Activated CD4-positive, alpha-beta T cell treated with anti-CD3 and anti-CD28 coated beads, Interleukin-2, amount 50 U/mL, for 1 hour (primary cell): ENCODE measurements around the gene KCNA1.

Experiments used
- DNase-seq: peaks from one replicate; pipeline ENCODE4 v3.0.0-alpha.2; 2020

Gene KCNA1

DNA sequence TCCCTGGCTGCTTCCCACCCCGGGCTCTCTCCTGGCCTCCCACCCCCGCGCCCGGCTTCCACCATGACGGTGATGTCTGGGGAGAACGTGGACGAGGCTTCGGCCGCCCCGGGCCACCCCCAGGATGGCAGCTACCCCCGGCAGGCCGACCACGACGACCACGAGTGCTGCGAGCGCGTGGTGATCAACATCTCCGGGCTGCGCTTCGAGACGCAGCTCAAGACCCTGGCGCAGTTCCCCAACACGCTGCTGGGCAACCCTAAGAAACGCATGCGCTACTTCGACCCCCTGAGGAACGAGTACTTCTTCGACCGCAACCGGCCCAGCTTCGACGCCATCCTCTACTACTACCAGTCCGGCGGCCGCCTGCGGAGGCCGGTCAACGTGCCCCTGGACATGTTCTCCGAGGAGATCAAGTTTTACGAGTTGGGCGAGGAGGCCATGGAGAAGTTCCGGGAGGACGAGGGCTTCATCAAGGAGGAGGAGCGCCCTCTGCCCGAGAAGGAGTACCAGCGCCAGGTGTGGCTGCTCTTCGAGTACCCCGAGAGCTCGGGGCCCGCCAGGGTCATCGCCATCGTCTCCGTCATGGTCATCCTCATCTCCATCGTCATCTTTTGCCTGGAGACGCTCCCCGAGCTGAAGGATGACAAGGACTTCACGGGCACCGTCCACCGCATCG, 1.8 kb downstream of the KCNA1 start:
- DNase-seq: no peak

- no peak for DNase-seq
Observed at GRCh38 chr12:4914720-4915119, 5.0 kb downstream of the KCNA1 start.

DNA sequence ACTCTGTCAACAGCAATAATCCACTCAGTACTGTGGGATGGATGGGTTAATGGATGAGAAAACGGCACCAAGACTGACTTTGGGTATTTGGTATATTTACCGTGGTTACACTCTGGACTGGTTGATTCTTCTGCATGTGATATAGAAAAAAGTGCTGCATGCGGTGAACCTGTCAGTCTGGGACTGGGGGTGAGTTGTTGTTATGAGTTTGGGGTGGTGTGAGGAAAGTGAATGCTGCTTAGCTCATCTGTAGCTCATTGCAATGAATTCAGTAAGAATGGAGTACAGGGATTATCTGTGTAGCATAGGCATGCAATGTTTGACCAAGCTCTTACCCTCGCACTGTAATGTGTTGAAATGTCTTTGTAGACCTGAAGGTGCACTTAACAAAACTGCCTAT, 6.0 kb downstream of the KCNA1 start:
- DNase-seq: no peak

GRCh38 chr12:4918950-4919660, 9.4 kb downstream of the KCNA1 start:
- no peak for DNase-seq

DNA sequence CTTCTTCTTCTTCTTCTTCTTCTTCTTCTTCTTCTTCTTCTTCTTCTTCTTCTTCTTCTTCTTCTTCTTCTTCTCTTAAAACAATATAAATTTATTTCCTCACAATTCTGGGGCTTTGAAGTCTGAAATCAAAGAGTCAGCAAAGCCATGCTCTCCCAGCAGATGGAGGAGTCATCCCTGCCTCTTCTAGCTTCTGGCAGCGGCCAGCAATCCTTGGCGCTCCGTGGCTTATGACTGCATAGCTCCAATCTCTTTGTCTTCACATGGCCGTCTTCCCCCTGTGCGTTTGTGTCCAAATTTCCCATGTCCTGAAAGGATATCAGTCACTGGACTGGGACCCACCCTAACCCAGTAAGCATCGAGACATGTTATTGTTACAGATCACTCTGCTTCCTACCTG, 22.9 kb downstream of the KCNA1 start:
- no peak for DNase-seq

GRCh38 chr12:4933411-4933810, 23.7 kb downstream of the KCNA1 start:
- no peak for DNase-seq

- DNase-seq: no peak
Observed at GRCh38 chr12:4934407-4935035, 24.8 kb downstream of the KCNA1 start.

DNA sequence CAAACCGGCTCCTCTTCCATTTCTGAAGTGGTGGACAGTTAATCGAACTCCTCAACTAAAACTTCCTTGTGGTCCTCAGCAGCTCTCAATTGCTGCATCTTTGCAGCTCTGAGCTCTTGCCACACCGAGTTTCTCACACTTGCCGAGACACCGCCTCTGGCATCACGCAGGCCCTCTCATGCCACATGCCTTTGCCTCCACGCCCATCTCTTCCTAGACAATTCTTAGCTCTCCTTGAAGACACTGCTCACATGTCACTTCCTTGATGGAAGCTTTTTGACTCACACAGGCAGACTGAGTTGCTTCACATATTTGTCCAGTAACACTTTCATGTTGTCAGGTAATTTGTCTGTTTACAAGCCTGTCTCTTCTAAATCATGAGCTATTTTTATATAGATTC, 29.2 kb downstream of the KCNA1 start:
- no peak for DNase-seq

GRCh38 chr12:4939418-4940023, 29.8 kb downstream of the KCNA1 start:
- DNase-seq: no peak

- DNase-seq: no peak
Observed at GRCh38 chr12:4943067-4943937, 33.6 kb downstream of the KCNA1 start.

- no peak for DNase-seq
Observed at GRCh38 chr12:4943938-4944284, 34.2 kb downstream of the KCNA1 start.

- no peak for DNase-seq
Observed at GRCh38 chr12:4947253-4947652, 37.5 kb downstream of the KCNA1 start.

- no peak for DNase-seq
Observed at GRCh38 chr12:4951083-4951482, 41.4 kb downstream of the KCNA1 start.

- DNase-seq: no peak
Observed at GRCh38 chr12:4951601-4952000, 41.9 kb downstream of the KCNA1 start.

DNA sequence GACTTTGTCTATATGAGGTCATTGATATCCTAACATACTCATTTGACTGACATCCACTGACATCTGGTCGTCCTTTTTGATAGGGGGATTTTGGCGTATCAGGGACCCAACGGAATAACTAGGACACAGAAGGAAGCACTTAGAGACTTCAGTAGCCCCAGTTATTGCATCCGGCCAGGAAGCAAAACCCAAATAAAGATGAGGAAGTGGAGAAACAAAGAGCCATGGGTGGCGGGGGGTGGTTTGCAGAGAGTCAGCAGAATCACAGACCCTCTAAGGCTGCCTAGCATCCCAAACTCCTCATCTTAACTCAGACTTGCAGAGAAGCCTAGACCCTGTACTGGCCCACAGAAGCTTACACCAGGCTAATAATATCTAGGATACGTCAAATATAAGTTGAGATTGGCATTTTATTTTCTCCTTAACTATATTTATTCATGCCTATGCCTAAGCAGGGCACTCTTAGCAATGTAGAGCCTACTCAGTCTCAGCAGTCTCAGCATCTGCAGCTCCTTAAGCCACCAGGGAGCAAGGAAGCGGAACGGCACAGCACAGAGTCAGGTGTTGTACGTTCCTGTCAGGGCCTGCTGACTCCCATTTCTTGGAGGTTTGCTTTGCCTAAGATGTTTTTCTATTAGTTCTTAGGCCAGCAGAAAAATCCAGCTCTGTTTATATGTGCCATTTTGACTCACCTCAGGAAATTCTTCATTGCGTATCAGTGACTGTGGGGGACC, 45.1 kb downstream of the KCNA1 start:
- DNase-seq: no peak

DNA sequence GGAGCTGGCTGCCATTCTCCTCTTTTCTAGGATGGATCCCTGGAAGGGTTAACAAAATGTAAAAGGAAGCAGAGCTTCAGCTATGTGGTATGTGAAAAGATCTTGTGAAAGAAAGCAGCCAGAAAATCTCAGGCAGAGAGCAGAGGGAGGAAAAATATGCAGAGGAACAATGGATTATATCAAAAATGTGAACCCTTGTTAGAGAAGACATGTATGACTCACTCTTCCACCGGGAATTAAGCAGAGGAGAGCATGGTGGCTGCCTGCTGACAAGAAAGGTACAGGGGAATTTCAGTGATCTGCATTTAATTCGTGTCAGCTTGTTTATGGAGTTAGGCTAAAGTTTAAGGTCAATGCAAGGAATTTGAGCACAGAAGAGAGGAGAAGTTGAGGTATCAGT, 46.3 kb downstream of the KCNA1 start:
- DNase-seq: no peak

GRCh38 chr12:4956968-4957367, 47.3 kb downstream of the KCNA1 start:
- no peak for DNase-seq

DNA sequence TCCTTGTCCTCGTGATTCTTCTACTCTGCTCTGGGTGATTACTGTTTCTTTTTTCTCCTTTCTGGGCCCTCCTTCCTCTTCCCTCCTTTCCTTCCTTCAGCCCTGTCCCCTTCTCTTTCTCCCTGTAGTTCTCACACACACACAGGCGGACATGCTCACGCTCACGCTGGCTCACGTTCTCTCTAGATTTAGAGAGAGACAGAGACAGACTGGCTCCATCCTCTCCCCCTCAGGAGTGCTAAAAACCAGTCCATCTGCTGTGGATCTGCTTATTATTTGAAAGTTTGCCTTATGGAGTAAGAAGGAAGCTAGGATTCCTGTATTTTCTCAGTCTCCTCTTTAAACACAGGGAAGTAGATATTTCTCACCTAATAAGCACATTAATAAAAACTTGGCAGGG, 48.1 kb downstream of the KCNA1 start:
- no peak for DNase-seq

- no peak for DNase-seq
Observed at GRCh38 chr12:4958697-4959375, 49.1 kb downstream of the KCNA1 start.

DNA sequence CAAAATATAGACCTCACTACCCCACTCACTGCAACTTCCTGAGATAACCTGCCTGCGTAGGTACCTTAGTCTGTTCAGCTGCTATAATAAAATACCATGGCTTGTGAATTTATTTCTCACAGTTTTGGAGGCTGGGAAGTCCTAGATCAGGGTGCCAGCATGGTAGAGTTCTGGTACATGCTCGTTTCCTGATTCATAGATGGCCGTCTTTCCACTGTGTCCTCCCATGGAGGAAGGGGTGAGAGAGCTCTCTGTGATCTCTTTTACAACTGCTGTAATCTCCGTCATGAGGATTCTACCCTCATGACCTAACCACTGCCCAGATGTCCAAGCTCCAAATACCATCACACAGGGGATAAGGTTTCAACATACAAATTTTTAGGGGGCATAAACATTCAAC, 49.7 kb downstream of the KCNA1 start:
- DNase-seq: no peak

DNA sequence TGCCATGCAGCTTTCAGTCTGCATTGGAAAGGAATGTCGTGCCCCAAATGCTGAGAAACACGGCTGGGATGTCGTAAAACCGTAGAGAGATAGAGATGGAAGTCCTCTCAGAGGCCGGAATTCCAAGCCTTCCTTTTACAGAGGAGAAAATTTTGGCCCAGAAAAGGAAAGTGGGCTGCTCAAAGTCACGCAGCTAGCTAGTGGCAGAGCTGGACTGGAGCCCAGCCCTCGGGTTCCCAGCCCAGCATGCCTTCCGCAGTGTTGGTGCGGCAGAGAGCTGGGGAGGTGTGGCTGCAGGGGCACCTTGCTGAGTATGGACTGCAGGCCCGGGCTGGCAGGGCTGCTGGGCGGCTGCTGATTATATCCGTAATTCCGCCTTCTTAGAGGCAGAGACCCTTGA, 50.3 kb downstream of the KCNA1 start:
- no peak for DNase-seq

- DNase-seq: no peak
Observed at GRCh38 chr12:4960547-4960946, 50.8 kb downstream of the KCNA1 start.
